NCI-H1105 treated with DMSO at 0.1 percent for 48 hours (cell line): ENCODE data around the gene PLA2G2F.
A peak's percentile ranks its signal among the peaks of the same experiment; 100 is the strongest.

Experiments
- DNase-seq: peaks from one replicate; lab custom pipeline; 2025; lab: John Stamatoyannopoulos, UW

Gene PLA2G2F

DNA sequence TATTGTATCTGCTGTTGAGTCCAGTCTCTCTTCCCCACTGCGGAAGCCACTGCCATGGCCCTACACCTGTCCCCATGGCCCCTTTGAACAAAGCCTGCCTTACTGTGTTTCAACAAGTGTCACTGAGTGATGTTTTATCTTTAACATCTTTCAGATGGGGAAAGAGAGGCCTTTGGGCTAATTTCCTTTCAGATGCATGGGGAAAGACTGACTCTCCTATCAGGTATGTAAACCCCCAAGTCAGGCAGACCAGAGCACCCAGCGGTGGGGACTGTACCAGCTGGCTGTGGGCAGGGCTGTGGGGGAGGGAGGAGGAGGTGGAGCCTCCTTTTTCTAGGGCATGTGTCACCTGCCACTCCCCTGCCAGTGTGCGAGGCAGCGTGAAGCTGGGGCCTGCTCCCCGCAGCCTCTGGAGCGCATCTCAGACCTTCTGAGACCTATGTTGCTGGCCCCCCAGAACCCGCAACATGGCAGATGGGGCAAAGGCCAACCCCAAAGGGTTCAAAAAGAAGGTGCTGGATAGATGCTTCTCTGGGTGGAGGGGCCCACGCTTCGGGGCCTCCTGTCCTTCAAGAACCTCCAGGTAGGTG is at the start of gene PLA2G2F:
PLA2G2F (plus strand) TSS at position 363 of the 590 bp plus-strand sequence; CDS start at position 468, 105 bp downstream.
- no peak for DNase-seq

DNA sequence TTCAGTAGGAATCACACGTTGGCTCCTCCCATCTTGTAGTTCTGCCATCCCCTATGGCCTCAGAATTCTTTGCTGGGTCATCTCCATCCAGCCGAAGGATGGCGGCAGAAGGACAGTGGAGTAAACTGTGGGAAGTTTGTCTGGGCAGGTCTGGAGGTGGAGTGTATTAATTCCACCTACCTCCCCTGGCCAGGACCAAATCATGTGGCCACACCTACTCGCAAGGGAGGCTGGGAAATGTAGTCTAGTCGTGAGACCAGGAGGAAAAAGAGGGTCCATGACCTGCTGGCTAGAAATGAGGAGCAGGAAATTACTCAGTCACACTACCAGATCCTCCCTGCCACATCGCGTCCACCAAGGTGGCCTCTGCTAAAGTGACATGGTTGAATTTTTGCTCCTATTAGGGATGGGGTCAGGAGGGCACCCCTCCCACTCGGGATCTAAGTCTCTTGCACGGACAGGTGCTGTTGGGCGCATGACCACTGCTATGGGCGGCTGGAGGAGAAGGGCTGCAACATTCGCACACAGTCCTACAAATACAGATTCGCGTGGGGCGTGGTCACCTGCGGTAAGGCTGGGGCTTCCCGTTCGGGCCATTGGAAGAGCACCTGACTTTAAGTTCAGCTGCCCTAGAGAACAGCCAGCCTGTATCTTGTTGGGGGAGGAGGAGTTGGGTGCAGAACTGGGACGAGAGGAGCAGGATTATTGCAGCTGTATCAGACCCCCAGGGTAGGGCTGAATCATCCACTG is 49.6 kb upstream of the PLA2G2F start:
- no peak for DNase-seq

GRCh38 chr1:20090119-20090518 is 49.0 kb upstream of the PLA2G2F start:
- no peak for DNase-seq

DNA sequence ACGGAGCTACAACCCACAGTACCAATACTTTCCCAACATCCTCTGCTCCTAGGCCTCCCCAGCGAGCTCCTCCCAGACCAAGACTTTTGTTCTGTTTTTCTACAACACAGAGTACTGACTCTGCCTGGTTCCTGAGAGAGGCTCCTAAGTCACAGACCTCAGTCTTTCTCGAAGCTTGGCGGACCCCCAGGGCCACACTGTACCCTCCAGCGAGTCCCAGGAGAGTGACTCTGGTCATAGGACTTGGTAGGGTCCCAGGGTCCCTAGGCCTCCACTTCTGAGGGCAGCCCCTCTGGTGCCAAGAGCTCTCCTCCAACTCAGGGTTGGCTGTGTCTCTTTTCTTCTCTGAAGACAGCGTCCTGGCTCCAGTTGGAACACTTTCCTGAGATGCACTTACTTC is 48.5 kb upstream of the PLA2G2F start:
- no peak for DNase-seq

GRCh38 chr1:20093303-20093702 is 45.8 kb upstream of the PLA2G2F start:
- no peak for DNase-seq

- DNase-seq: no peak
Observed at GRCh38 chr1:20093940-20094391, 45.2 kb upstream of the PLA2G2F start.

DNA sequence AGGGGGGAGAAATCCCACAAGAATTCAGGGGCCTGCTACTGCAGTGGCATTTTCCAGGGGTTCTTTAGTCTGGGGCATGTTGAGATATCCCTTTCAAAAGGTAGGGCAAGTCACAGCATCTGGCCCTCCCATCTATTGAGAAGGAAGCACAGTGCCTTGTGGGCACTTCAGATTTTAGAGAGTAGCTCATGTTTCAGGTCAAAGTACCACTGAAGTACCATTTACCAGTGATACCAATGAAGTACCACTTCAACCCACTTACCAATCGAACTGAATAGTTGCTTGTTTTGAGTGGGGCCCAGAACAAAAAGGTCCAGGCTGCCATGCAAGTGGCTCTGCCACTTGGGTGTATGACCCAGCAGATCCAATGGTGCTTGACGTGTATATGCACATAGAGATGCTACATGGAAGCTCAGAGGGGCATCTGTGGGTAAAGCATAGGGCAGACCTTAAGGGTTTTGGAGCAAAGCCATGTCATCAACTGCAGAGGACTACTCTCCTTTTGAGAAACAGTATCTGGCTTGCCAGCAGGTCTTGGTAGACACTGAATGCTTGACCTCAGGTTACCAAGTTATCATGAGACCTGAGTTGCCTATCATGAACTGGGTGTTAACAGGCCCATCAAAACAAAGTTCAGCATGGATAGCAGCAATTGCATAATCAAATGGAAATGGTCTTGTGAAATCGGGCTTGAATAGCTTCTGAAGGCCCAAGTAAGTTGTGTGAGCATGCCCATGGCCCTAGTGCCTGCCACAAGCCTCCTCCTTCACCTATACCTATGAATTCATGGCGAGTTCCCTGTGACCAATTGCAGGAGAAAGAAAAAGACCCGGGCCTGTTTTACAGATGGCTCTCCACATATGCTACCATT is 43.3 kb upstream of the PLA2G2F start:
- peak; percentile 75 for DNase-seq

GRCh38 chr1:20096840-20097447 is 42.2 kb upstream of the PLA2G2F start:
- no peak for DNase-seq

DNA sequence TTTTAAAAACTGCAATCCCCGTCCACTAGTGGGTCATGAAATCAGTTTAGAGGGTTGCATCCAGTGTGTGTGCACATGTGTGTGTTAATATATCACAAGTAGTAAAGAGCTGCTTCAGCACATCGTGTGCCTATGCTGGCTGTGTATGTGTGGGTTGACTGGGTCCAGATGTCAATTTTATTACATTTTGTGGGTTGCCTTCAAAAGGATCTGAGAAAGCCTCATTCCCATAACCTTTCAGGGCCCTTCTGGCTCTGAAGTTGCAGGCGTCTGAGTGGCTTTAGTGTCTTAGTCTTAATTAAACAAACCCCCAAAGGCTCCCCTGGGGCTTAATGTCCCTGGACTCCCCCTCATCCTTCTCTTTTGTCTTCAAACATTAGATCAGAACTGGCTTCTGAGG is 39.6 kb upstream of the PLA2G2F start:
- no peak for DNase-seq

GRCh38 chr1:20100632-20101355 is 38.3 kb upstream of the PLA2G2F start:
- DNase-seq: peak; percentile 39

- no peak for DNase-seq
Observed at GRCh38 chr1:20102875-20103274, 36.2 kb upstream of the PLA2G2F start.

GRCh38 chr1:20105856-20106255 is 33.3 kb upstream of the PLA2G2F start:
- no peak for DNase-seq

DNA sequence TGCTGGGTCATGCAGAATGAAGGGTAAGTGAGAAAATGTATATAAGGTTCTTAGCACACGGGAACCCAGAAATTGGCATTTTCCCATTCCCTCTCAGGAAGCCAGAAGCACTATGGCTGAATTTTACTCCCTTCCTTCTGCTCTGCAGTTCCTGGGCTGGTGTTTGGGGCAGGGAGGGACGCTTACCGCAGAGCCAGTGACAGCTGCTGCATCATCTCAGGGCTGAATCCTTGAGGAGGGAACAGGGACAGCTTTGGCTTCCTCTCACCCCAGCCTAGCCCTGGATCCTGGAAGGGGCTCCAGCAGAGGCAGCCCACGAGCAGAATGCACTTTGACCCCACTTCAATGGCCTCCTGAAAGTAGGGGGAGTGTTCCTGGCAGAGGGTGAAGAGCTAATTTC is 31.8 kb upstream of the PLA2G2F start:
- no peak for DNase-seq

- no peak for DNase-seq
Observed at GRCh38 chr1:20107796-20108195, 31.3 kb upstream of the PLA2G2F start.

GRCh38 chr1:20108366-20109123 is 30.6 kb upstream of the PLA2G2F start:
- DNase-seq: no peak

- DNase-seq: no peak
Observed at GRCh38 chr1:20109223-20109856, 29.8 kb upstream of the PLA2G2F start.

DNA sequence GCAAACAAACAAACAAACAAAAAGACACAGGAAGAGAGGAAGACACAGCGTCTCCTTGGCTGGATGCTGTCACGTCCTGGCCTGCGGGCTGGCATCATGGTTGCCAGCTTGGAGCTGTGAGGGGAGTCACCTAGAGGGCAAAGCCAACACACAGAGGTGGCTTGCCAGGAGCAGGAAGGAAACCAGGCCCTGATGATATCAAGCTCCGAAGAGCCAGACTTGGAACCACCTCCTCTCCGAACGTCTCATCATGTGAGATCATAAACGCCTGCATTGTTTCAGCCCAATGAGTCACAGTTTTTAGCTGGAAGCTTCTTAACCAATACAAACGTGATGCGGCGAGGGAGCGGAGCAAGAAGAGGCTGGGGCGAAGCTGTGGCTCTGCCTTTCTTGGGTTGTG is 28.4 kb upstream of the PLA2G2F start:
- no peak for DNase-seq

DNA sequence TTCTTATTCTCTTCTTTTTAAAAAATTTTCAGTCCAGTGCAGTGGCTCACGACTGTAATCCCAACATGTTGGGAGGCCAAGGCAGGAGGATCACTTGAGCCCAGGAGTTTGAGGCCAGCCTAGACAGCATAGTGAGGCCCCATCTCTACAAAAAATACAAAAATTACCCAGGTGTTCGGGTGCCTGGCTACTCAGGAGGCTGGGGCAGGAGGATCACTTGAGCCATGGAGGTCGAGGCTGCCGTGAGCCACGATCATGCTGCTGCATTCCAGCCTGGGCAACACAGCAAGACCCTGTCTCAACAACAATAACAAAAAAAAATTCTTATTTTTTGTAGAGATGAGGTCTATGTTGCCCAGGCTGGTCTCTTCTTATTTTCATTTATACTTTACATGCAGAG is 27.7 kb upstream of the PLA2G2F start:
- DNase-seq: no peak

- DNase-seq: no peak
Observed at GRCh38 chr1:20112279-20113000, 26.7 kb upstream of the PLA2G2F start.
